PC-3 (cell line): Measurements from ENCODE around the gene AP3S2. TPM values are rescaled to one million over a fixed set of nuclear protein-coding genes. Genes with fewer than 3 reads are reported as not detected.

Source experiments
- ATAC-seq: fragments of 200-7000 bp; cut with Tn5 transposase; 2 replicates; pipeline ENCODE4 v1.9.1; 2020; ENCODE audit warnings: mild to moderate bottlenecking, moderate library complexity
- BruUV-seq: library from RNA; stranded (reverse); fragments of 400-500 nt; replicated peaks from 2 replicates; lab custom pipeline; 2021; lab: Mats Ljungman, UMichigan
- CTCF ChIA-PET: fragments of 300-600 bp; sonication (Branson Sonifier 250); formaldehyde crosslinking; loops from one replicate; lab custom pipeline; 2022; ENCODE audit warnings: antibody characterized with exemption; lab: Charles Lee
- POLR2A ChIA-PET: fragments of 300-600 bp; sonication (Branson Sonifier 250); formaldehyde crosslinking; loops from one replicate; lab custom pipeline; 2022; ENCODE audit warnings: antibody characterized with exemption; ENCODE audit not compliant: unreplicated experiment; lab: Charles Lee
- DNase-seq: peaks from one replicate; pipeline ENCODE4 v3.0.0-alpha.2; 2015
- H2AFZ ChIP-seq: fragments of 300-600 bp; sonication (generic); 2 replicates; pipeline ENCODE4 v1.6.0; 2016; ENCODE audit warnings: antibody characterized with exemption, low read length
- H3F3A ChIP-seq: fragments of 300-600 bp; sonication (generic); one replicate; pipeline ENCODE4 v1.6.0; 2017; ENCODE audit warnings: antibody characterized with exemption, low read length, control low read depth, mild to moderate bottlenecking; ENCODE audit not compliant: unreplicated experiment
- H3K27ac ChIP-seq: fragments of 300-600 bp; sonication (generic); 2 replicates; pipeline ENCODE4 v1.5.1; 2016; ENCODE audit warnings: mild to moderate bottlenecking, low read length
- H3K27me3 ChIP-seq: fragments of 300-600 bp; sonication (generic); 2 replicates; pipeline ENCODE4 v1.6.1; 2016; ENCODE audit warnings: low read length, mixed read lengths
- H3K36me3 ChIP-seq: fragments of 300-600 bp; sonication (generic); 2 replicates; pipeline ENCODE4 v1.6.1; 2016; ENCODE audit warnings: low read depth, mixed run types, low read length, mixed read lengths
- H3K4me1 ChIP-seq: fragments of 300-600 bp; sonication (generic); 2 replicates; pipeline ENCODE4 v1.5.1; 2016; ENCODE audit warnings: low read length; ENCODE audit not compliant: insufficient read depth
- H3K4me2 ChIP-seq: fragments of 300-600 bp; sonication (generic); 2 replicates; pipeline ENCODE4 v1.6.0; 2016; ENCODE audit warnings: low read length
- H3K4me3 ChIP-seq: fragments of 300-600 bp; sonication (generic); 2 replicates; pipeline ENCODE4 v1.5.1; 2016; ENCODE audit warnings: mild to moderate bottlenecking, low read length, mixed read lengths
- H3K79me2 ChIP-seq: fragments of 300-600 bp; sonication (generic); 2 replicates; pipeline ENCODE4 v1.6.1; 2017; ENCODE audit warnings: low read length, mixed read lengths
- H3K9ac ChIP-seq: fragments of 300-600 bp; sonication (generic); 2 replicates; pipeline ENCODE4 v1.6.0; 2016; ENCODE audit warnings: mild to moderate bottlenecking, low read length
- H3K9me2 ChIP-seq: fragments of 300-600 bp; sonication (generic); replicated peaks from 2 replicates; pipeline ENCODE4 v1.6.1; 2016; ENCODE audit warnings: mixed run types, low read length, mixed read lengths
- H3K9me3 ChIP-seq: fragments of 300-600 bp; sonication (generic); 2 replicates; pipeline ENCODE4 v1.6.1; 2016; ENCODE audit warnings: low read length, mixed read lengths
- H4K20me1 ChIP-seq: fragments of 300-600 bp; sonication (generic); 2 replicates; pipeline ENCODE4 v1.6.1; 2016; ENCODE audit warnings: low read length, mixed read lengths
- EZH2 ChIP-seq: fragments of 300-600 bp; sonication (generic); IDR thresholded peaks from one replicate; pipeline ENCODE4 v1.6.1; 2017; ENCODE audit warnings: antibody characterized with exemption, mild to moderate bottlenecking, low read length; ENCODE audit not compliant: unreplicated experiment
- EZH2phosphoT487 ChIP-seq: fragments of 300-600 bp; sonication (generic); IDR thresholded peaks from 2 replicates; pipeline ENCODE4 v1.6.1; 2018; ENCODE audit warnings: mild to moderate bottlenecking, antibody characterized with exemption, low read length, borderline replicate concordance
- intact Hi-C: fragments of 100-400 bp; cut with micrococcal nuclease; formaldehyde crosslinking; loops from 2 replicates; pipeline ENCODE4 v1.9.0; 2023
- total RNA-seq: library from RNA; depleted of rRNA; stranded (reverse); fragments of >200 nt; gene quantifications from 2 replicates; pipeline ENCODE4 v1.2.3, GENCODE V29; 2014
- TF ChIP-seq, protein P1 (sequence below): fragments of 300-600 bp; sonication (generic); conservative IDR thresholded peaks from 2 replicates; pipeline ENCODE4 v1.5.1; 2017; ENCODE audit warnings: antibody characterized with exemption, low read depth, mild to moderate bottlenecking, low read length

The AP3S2 gene
- total RNA-seq, 1 experiment from 2014 or later = 18.8 TPM

DNA sequence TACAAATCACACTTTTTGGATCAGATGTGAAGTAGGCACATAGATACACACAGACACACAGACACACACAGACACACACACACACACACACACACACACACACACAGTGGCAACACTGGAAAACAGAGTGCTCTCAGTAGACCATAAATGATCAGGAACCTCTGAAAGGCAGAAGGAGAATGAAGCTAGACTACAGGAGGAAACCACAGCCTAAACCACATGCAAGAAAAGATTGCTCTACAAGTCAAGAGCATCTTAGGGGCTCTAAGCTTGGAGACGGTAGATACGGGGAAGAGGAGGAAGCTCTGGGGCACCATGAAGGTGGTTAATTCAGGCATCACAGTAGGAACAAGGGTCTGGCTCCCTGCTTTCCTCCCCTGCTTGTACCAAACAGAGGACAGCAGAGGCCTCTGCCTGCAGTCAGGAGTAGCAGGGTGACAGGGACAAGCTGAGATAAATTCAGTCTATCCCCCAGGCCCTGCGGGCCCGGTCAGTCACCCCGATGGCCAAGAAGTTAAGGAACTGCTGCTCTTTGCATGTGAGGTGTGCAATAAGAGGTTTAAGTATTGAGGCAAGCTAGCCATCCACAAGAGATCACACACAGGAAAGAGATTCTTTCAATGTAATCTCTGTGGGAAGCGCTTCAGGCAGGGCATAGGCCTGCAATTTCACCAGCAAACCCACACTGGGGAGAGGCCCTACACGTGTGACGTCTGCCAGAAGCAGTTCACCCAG, 42.4 kb upstream of the AP3S2 start:
- no peaks in the 10 kb centered on the region for H3K27me3 ChIP-seq
- no peaks in the 10 kb centered on the region for H3K79me2 ChIP-seq
- no peak overlapping the region for H3K4me3 ChIP-seq
- H3K4me1 ChIP-seq = peaks cover 17% of the 10 kb centered on the region
- peak overlapping the region; percentile 94 for H3K27ac ChIP-seq
- H3K9me2 ChIP-seq = no peaks in the 10 kb centered on the region
- TF ChIP-seq EZH2 = no peak
- TF ChIP-seq, protein P1, sequence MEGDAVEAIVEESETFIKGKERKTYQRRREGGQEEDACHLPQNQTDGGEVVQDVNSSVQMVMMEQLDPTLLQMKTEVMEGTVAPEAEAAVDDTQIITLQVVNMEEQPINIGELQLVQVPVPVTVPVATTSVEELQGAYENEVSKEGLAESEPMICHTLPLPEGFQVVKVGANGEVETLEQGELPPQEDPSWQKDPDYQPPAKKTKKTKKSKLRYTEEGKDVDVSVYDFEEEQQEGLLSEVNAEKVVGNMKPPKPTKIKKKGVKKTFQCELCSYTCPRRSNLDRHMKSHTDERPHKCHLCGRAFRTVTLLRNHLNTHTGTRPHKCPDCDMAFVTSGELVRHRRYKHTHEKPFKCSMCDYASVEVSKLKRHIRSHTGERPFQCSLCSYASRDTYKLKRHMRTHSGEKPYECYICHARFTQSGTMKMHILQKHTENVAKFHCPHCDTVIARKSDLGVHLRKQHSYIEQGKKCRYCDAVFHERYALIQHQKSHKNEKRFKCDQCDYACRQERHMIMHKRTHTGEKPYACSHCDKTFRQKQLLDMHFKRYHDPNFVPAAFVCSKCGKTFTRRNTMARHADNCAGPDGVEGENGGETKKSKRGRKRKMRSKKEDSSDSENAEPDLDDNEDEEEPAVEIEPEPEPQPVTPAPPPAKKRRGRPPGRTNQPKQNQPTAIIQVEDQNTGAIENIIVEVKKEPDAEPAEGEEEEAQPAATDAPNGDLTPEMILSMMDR = no peak
- no peak for TF ChIP-seq EZH2phosphoT487
- TSS peak; percentile 80 for BruUV-seq
- no peaks in the 10 kb centered on the region for H4K20me1 ChIP-seq
- no peaks in the 10 kb centered on the region for H3K36me3 ChIP-seq
- H2AFZ ChIP-seq = peak overlapping the region; percentile 8
- peak overlapping the region; percentile 40 for H3K9ac ChIP-seq
- no peak for ATAC-seq
- POLR2A ChIA-PET = interaction anchor here (0.6 kb wide), 1 partner anchor 78 kb away, joined by 6 read pairs; no protein-coding TSS in a partner anchor
- no peaks in the 10 kb centered on the region for H3F3A ChIP-seq
- intact Hi-C loops = no loop called here
- no peaks in the 10 kb centered on the region for H3K9me3 ChIP-seq
- peak overlapping the region; percentile 78; the same call in 1 of the 2 replicates for H3K4me2 ChIP-seq
- no peak for DNase-seq
- CTCF ChIA-PET = no interaction called here

DNA sequence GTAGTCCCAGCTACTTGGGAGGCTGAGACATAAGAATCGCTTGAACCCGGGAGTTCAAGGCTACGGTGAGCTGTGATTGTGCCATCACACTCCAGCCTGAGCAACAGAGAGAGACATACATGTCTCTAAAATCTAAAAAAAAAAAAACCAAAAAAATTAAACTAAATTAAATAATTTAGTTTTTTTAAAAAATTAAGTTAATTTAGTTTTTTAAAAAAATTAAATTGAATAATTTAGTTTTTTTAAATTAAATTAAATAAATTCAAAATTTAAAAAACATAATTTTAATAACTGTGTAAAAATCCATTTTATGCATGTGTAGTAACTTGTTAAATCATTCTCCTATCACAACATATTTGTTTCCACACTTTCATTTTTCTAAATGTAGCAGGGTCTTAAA, 39.1 kb upstream of the AP3S2 start:
- intact Hi-C loops = no loop called here
- no peak overlapping the region for H3K27ac ChIP-seq
- no peaks in the 10 kb centered on the region for H3K36me3 ChIP-seq
- ATAC-seq (no peak), DNase-seq (no peak)
- no peak overlapping the region for H2AFZ ChIP-seq
- H3K4me2 ChIP-seq = no peak overlapping the region
- BruUV-seq = no TSS peak
- no peaks in the 10 kb centered on the region for H3K9me3 ChIP-seq
- ChIA-PET POLR2A (no interaction called here), CTCF (interaction anchor here (0.6 kb wide), 1 partner anchor 152 kb away, joined by 3 read pairs; no protein-coding TSS in a partner anchor)
- H3K27me3 ChIP-seq = no peaks in the 10 kb centered on the region
- H3K79me2 ChIP-seq = no peaks in the 10 kb centered on the region
- TF ChIP-seq, protein P1 = no peak
- no peak for TF ChIP-seq EZH2phosphoT487
- TF ChIP-seq EZH2 = no peak
- H3K9ac ChIP-seq = no peak overlapping the region
- H4K20me1 ChIP-seq = no peaks in the 10 kb centered on the region
- peaks cover 17% of the 10 kb centered on the region for H3K4me1 ChIP-seq
- H3F3A ChIP-seq = no peaks in the 10 kb centered on the region
- H3K4me3 ChIP-seq = no peak overlapping the region
- no peaks in the 10 kb centered on the region for H3K9me2 ChIP-seq

DNA sequence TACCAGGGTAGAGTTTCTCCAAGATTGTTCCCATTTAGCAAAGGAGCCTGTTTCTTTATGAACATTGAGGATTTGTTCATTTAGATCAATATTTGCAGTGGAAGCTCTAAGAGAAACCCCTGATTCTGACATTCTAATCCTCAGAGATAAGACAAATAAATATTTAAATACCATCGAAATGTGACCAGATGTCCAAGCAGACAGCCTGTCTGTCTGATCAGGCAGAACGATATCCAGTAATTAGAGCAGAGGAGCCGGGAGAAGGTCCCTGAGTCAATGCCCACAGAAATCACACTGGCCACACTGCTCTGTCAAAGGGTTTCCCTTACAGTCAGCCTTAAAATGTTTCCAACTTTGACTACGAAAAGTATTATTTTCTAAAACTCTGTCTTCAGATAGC, 34.6 kb upstream of the AP3S2 start:
- Histone ChIP-seq H3K4me1 (no peaks in the 10 kb centered on the region), H3K79me2 (no peaks in the 10 kb centered on the region), H3K9ac (no peak overlapping the region), H3K36me3 (no peaks in the 10 kb centered on the region), H3K4me2 (no peak overlapping the region), H3F3A (no peaks in the 10 kb centered on the region), H3K9me3 (no peaks in the 10 kb centered on the region), H3K27me3 (no peaks in the 10 kb centered on the region), H3K27ac (no peak overlapping the region), H2AFZ (no peak overlapping the region), H4K20me1 (no peaks in the 10 kb centered on the region), H3K9me2 (no peaks in the 10 kb centered on the region), H3K4me3 (no peak overlapping the region)
- ChIA-PET CTCF (no interaction called here), POLR2A (no interaction called here)
- BruUV-seq = no TSS peak
- ATAC-seq (no peak), DNase-seq (no peak)
- TF ChIP-seq, protein P1 = no peak
- TF ChIP-seq EZH2phosphoT487 (no peak), EZH2 (no peak)
- intact Hi-C loops = no loop called here
